Thymus (tissue), 11 donors: ENCODE results near the gene GLT1D1. TPM values are rescaled to one million over a fixed set of nuclear protein-coding genes. Genes with fewer than 3 reads are reported as not detected.

ENCODE experiments used
- DNase-seq, 9 donors: peaks; one replicate each; pipeline ENCODE4 v3.0.0-alpha.2; 2013; ENCODE audit warnings: low spot score in 9 of 9, low read depth in 6 of 9, missing footprints in 1 of 9
- H3K27ac ChIP-seq, 2 donors: one replicate each; pipeline ENCODE4 v1.5.1; 2013; ENCODE audit warnings: control low read depth in 1 of 2, low read depth in 1 of 2, low read length in 1 of 2, mild to moderate bottlenecking in 1 of 2, moderate library complexity in 1 of 2
- H3K27me3 ChIP-seq, 2 donors: one replicate each; pipeline ENCODE4 v1.5.1; 2013; ENCODE audit warnings: low read length in 1 of 2; ENCODE audit not compliant: control insufficient read depth in 2 of 2, insufficient read depth in 1 of 2
- H3K36me3 ChIP-seq, 2 donors: one replicate each; pipeline ENCODE4 v1.5.1; 2013; ENCODE audit warnings: low read length in 1 of 2, mild to moderate bottlenecking in 1 of 2, moderate library complexity in 1 of 2; ENCODE audit not compliant: control insufficient read depth in 2 of 2, insufficient read depth in 2 of 2
- H3K4me1 ChIP-seq, 2 donors: one replicate each; pipeline ENCODE4 v1.5.1; 2013; ENCODE audit warnings: low read length in 2 of 2; ENCODE audit not compliant: control insufficient read depth in 2 of 2, insufficient read depth in 2 of 2
- H3K4me3 ChIP-seq, 2 donors: one replicate each; pipeline ENCODE4 v1.5.1; 2013; ENCODE audit warnings: low read length in 2 of 2, control low read depth in 1 of 2, mild to moderate bottlenecking in 1 of 2
- H3K9me3 ChIP-seq, 2 donors: one replicate each; pipeline ENCODE4 v1.5.1; 2013; ENCODE audit warnings: low read length in 1 of 2, mild to moderate bottlenecking in 1 of 2; ENCODE audit not compliant: control insufficient read depth in 2 of 2, insufficient read depth in 1 of 2
- WGBS: extraction: QIAGEN DNeasy Blood & Tissue Kit; methylation state at CpG from one replicate; pipeline ENCODE4 v1.1.7; 2013; 5-methylcytosine and 5-hydroxymethylcytosine counted together
- polyA plus RNA-seq: library from polyadenylated mRNA; stranded (reverse); fragments of 200-250 nt; gene quantifications from one replicate; pipeline ENCODE4 v1.2.3, GENCODE V29; 2013
- total RNA-seq: library from RNA; stranded (reverse); fragments of 120-200 nt; gene quantifications from one replicate; pipeline ENCODE4 v1.2.4, GENCODE V29; 2013
- donor health status: healthy.

Gene GLT1D1
- total and polyA plus RNA-seq, 2 donors, result 0.33 to 1.1 TPM

DNA sequence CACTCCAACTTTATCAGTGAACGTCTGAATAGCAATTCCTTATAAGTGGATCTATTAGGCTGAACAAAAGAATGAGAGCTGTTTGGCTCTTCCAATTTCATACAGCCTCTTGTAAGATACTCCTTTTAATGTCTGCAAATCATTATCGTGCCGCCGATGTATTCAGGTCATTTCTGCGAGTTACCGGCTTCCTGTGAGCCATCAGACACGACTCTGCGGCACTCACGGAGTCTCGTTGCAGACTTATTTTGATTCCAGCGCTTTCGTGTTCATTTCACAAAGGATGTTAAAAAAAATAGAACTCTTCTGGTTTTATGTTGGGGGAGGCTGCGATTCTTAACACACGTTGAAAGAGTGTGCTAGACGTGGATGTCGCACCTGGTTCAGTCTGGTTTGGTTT, 106.6 kb downstream of the GLT1D1 start:
- H3K36me3 ChIP-seq, result no peaks in the 10 kb centered on the region
- peaks cover 3 to 6% of the 10 kb centered on the region in 2 donors for H3K9me3 ChIP-seq
- WGBS, result 74% methylated on average over 16 of the region's 16 CpGs
- DNase-seq, result no peak
- no peaks in the 10 kb centered on the region for H3K4me1 ChIP-seq
- no peak overlapping the region for H3K27ac ChIP-seq
- H3K27me3 ChIP-seq, result peaks cover 0 to 4% of the 10 kb centered on the region in 2 donors
- no peak overlapping the region for H3K4me3 ChIP-seq

DNA sequence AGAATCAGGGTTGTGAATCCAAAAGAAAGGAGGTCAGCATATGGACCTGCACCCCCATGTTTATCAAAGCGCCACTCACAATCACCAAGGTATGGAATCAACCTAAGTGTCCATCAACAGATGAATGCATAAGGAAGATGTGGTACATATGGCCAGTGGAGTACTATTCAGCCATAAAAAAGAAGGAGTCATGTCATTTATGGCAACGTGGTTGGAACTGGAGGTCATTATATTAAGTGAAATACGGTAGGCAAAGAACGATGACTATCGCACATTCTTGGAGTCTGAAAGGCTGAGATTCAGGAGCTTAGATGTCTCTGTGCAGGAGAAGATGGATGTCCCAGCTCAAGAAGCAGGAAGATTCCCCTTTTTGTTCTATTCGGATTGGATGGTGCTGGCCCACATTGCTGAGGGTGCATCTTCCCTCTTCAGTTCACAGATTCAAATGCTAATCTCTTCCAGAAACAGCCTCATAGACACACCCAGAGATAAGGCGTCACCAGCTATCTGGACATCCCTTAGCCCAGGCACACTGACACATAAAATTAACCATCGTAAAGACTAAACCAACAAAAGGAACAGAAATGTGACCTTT, 108.1 kb downstream of the GLT1D1 start:
- no peak overlapping the region for H3K4me3 ChIP-seq
- no peaks in the 10 kb centered on the region for H3K4me1 ChIP-seq
- H3K9me3 ChIP-seq, result peaks cover 3 to 6% of the 10 kb centered on the region in 2 donors
- no peak overlapping the region for H3K27ac ChIP-seq
- no peak for DNase-seq
- 83% methylated on average over 8 of the region's 8 CpGs for WGBS
- H3K36me3 ChIP-seq, result no peaks in the 10 kb centered on the region
- peaks cover 0 to 6% of the 10 kb centered on the region in 2 donors for H3K27me3 ChIP-seq

DNA sequence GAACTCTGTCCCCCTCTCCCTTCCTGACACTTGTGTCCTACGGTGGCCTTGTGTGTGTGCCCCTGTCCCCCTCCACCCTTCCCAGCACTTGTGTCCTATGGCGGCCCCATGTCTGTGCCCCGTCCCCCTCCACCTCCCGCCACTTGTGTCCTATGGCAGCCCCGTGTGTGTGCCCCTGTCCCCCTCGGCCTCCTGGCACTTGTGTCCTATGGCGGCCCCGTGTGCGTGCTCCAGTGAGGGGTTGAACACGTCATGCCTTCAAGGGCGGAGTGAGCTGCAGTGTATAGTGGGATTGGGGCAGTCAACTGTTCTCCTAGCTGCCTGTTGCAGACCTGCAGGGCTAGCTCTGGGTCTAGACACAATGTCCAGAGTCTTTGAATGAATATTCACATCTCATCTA, 108.7 kb downstream of the GLT1D1 start:
- Histone ChIP-seq H3K4me3 (no peak overlapping the region), H3K4me1 (no peaks in the 10 kb centered on the region), H3K36me3 (no peaks in the 10 kb centered on the region), H3K27ac (no peak overlapping the region), H3K9me3 (peaks cover 3 to 6% of the 10 kb centered on the region in 2 donors), H3K27me3 (peaks cover 0 to 6% of the 10 kb centered on the region in 2 donors)
- DNase-seq, result no peak
- WGBS, result 86% methylated on average over 11 of the region's 11 CpGs

DNA sequence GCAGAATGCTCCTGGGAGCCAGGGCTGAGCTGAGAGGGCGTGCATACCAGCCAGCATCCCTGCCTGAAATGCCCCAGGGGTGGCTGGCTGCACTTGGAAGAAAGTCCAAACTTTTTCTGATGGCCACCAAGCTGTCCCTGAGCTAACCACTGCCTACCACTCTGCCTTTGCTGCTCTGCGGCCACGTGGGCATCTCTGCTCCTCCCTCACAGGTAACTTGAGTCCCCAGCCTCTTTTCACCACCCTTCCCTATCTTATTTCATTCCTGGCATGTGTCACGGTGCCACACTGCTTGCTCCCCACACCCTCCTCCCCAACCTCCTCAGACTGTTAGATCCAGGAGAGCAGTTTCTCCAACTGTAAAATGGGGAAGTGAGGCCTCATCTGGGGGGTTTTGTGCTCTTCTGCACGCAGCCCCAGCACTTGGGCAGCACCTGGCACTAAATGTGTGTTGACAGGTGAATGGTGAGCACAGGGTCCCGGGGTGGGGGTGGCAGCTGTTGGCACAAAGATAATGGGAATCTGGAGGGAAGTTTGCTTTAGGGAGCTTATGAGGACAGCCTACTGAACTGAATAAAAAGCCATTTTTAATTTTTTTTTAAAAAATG, 113.0 kb downstream of the GLT1D1 start:
- Histone ChIP-seq H3K27me3 (peaks cover 2 to 23% of the 10 kb centered on the region in 2 donors), H3K4me1 (peaks cover 0 to 14% of the 10 kb centered on the region in 2 donors), H3K9me3 (peaks cover 3 to 6% of the 10 kb centered on the region in 2 donors), H3K4me3 (no peak overlapping the region), H3K36me3 (no peaks in the 10 kb centered on the region), H3K27ac (no peak overlapping the region)
- no peak for DNase-seq
- WGBS, result 27% methylated on average over 6 of the region's 6 CpGs

DNA sequence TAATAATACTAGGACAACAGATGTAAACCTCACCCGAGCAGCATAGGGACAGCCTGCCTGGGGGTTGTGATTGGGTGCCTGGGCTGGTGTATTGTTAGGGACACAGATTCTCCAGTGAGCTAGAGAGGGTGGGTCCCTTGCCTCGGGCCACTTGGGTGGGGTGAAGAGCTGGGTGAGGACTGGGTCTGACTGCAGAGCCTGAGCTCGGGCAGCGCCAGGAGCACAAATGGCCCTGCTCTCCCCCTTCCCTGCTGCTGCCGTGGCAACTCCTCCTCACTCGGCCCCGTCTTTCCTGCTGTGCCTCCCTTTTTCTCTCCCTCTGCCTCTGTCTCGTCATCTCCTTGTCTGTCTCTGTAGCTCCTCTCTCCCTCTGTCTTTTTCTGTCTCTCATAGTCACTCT, 115.4 kb downstream of the GLT1D1 start:
- Histone ChIP-seq H3K9me3 (peaks cover 3 to 6% of the 10 kb centered on the region in 2 donors), H3K27ac (no peak overlapping the region), H3K4me1 (peaks cover 0 to 14% of the 10 kb centered on the region in 2 donors), H3K4me3 (no peak overlapping the region), H3K27me3 (peaks cover 12 to 31% of the 10 kb centered on the region in 2 donors), H3K36me3 (no peaks in the 10 kb centered on the region)
- WGBS, result 47% methylated on average over 8 of the region's 8 CpGs
- DNase-seq, result no peak

DNA sequence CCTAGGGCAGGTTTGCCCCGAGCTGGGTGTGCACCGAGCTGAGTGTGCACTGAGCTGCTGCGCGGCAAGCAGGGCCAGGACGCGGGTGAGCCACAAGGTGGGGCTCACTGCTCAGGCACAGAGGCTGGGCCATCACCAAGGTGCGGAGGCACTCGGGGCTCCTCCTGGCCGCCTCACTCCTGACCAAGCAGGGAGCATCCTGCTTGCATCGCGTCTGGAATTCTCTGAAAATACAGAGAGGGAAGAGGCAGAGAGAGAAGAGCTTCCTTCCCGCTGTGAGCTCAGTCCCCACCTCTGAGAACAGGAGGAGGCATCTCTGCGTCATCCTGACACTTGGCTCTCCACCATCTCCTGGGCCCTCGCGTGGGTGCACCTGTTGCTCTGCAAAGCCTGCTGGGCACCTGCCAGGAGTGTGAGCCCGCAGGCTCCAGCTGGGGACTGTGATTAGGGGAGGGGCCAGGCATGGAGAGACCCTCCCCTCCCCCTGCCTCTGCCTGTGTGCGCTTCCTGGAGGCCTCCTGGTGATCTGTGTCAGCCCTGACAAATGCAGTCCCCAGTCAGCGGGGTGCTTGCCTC, 116.3 kb downstream of the GLT1D1 start:
- 2% methylated on average over 18 of the region's 18 CpGs for WGBS
- Histone ChIP-seq H3K9me3 (peaks cover 0 to 3% of the 10 kb centered on the region in 2 donors), H3K4me1 (peaks cover 0 to 14% of the 10 kb centered on the region in 2 donors), H3K27ac (no peak overlapping the region), H3K36me3 (no peaks in the 10 kb centered on the region), H3K27me3 (peaks cover 15 to 31% of the 10 kb centered on the region in 2 donors), H3K4me3 (peak overlapping the region in 1 of 2 donors; percentile 28)
- DNase-seq, result peak in 6 of 9 donors; percentile 12 to 44 (median 22)

DNA sequence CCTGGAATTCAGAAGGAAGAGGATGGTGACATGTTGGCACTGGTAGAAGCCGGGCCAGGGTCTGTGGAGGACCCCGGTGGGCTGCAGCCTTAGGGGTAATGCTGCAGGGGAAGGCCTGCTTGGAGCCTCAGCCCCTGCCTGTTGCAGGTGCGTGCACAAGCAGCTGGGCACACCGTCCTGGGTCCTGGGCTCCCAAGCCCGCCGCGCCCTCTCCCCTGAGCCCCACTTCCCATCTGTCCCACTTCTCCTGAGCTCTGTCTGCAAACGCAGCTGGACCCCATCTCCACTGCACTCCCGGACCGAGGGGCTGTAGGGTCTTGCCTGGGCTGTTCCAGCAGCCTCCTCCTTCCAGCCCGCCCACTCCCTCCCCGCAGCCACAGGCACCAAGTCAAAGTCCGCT, 116.8 kb downstream of the GLT1D1 start:
- whole genome bisulfite sequencing, result 22% methylated on average over 13 of the region's 13 CpGs
- Histone ChIP-seq H3K4me1 (peaks cover 0 to 14% of the 10 kb centered on the region in 2 donors), H3K36me3 (no peaks in the 10 kb centered on the region), H3K4me3 (no peak overlapping the region), H3K27me3 (peaks cover 15 to 31% of the 10 kb centered on the region in 2 donors), H3K27ac (no peak overlapping the region), H3K9me3 (no peaks in the 10 kb centered on the region)
- no peak for DNase-seq

DNA sequence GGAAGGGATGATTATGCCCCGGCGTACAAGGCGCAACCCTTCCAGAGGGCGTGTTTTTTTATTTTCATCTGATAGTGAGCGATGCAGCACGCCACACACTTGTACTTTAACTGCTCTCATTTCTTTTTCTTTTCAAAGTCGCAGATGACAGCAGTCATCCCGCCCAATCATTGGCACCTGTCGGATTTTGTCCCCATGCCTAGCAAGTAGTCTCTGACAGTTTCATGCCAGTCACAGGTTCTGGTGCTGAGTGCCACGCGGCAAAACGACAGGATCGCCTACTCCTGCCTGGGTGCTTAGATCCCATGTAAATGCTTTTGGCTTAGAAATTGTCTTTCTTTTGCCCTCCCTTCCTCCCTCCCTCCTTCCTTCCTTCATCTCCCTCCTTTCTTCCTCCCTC, 117.7 kb downstream of the GLT1D1 start:
- WGBS, result 90% methylated on average over 13 of the region's 13 CpGs
- peaks cover 13 to 31% of the 10 kb centered on the region in 2 donors for H3K27me3 ChIP-seq
- DNase-seq, result no peak
- H3K4me3 ChIP-seq, result no peak overlapping the region
- H3K36me3 ChIP-seq, result no peaks in the 10 kb centered on the region
- H3K9me3 ChIP-seq, result no peaks in the 10 kb centered on the region
- no peak overlapping the region for H3K27ac ChIP-seq
- peaks cover 0 to 14% of the 10 kb centered on the region in 2 donors for H3K4me1 ChIP-seq

DNA sequence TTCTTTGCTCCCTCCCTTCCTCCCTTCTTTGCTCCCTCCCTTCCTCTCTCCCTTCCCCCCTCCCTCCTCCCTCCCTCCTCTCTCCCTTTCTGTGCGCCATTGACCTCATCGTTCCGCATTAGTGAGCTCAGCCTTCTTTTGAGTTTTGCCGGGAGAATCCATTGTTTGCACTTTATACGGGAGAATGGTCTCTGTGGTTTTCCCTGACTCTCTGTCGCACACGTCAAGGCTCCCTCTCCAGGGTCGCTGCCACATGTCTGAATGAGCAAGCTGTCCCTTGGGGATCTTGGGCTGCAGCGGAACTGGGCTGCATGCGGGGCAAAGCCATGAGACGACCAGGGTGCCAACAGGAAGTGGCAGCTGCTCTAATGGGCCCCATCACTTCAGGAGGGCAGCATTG, 118.5 kb downstream of the GLT1D1 start:
- Histone ChIP-seq H3K27ac (no peak overlapping the region), H3K36me3 (no peaks in the 10 kb centered on the region), H3K9me3 (no peaks in the 10 kb centered on the region), H3K4me1 (peaks cover 0 to 16% of the 10 kb centered on the region in 2 donors), H3K4me3 (no peak overlapping the region), H3K27me3 (peaks cover 13 to 31% of the 10 kb centered on the region in 2 donors)
- DNase-seq, result no peak
- WGBS, result 71% methylated on average over 11 of the region's 11 CpGs
